Retinal pigment epithelial cell (primary cell): ENCODE measurements around the gene CCM2L.

Experiments
- DNase-seq: peaks from one replicate; pipeline ENCODE4 v3.0.0-alpha.2; 2010; ENCODE audit warnings: low read depth
- H3K4me3 ChIP-seq: 2 replicates; pipeline ENCODE4 v1.5.1; 2011; ENCODE audit warnings: mild to moderate bottlenecking, low read length, control low read depth, moderate library complexity
- CTCF ChIP-seq: conservative IDR thresholded peaks from 2 replicates; pipeline ENCODE4 v1.5.1; 2011; ENCODE audit warnings: low read depth, low read length, control low read depth, inconsistent platforms

The CCM2L gene

GRCh38 chr20:32057656-32058184, 47.5 kb downstream of the CCM2L start:
- no peak for DNase-seq
- TF ChIP-seq CTCF: no peak
- H3K4me3 ChIP-seq: no peak overlapping the region

DNA sequence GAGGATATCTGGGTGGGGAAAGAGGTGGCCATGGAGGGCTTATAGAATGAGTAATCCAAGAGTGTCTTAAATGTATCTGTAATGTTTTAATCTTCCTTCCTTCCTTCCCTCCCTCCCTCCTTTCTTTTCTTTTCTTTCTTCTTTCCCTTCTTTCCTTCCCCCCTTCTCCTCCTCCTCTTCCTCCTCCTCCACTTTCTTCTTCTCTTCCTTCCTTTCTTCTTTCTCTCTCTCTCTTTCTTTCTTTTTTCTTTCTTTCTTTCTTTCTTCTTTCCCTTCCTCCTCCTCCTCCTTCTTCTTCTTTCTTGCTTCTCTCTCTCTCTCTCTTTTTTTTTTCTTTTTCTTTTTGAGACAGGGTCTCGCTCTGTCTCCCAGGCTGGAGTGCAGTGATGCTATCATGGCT, 49.0 kb downstream of the CCM2L start:
- no peak overlapping the region for H3K4me3 ChIP-seq
- no peak for DNase-seq
- TF ChIP-seq CTCF: no peak

DNA sequence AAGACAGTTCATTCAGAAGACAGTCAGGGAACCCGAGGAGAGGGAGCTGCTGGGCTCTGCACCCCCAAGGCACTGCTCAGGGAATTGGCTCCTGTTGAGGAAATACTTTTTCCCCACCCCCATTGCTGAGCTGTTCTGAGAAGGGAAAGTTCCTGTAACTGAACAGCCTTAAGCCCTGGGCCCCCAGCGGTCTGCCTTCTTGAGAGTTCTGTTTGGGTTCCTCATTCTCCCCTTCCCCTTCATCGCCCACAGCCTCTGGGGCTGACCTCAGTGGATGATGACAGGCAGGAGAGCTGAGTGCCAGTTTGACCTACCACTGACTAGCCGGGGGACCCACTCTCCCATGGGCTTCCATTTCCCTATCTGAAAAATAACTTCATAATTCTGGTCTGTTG, 52.5 kb downstream of the CCM2L start:
- H3K4me3 ChIP-seq: no peak overlapping the region
- DNase-seq: no peak
- TF ChIP-seq CTCF: no peak

DNA sequence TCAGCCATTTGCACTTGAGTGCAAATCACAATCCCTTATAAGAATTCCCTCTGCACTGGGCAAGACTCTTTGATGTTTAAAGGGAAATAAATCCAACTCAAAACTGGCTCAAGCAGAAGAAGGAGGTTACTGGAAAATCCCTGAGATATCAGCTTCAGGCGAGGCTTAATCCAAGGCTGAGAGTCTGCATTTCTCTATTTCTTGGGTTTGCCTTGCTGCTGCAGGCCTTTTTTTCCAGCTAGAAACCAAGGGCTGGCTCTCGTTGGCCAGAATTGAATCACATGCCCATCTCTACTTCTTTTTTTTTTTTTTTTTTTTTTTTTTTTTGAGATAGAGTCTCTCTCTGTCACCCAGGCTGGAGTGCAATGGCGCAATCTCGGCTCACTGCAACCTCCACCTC, 53.5 kb downstream of the CCM2L start:
- no peak for TF ChIP-seq CTCF
- H3K4me3 ChIP-seq: no peak overlapping the region
- DNase-seq: no peak

GRCh38 chr20:32064667-32065066, 54.4 kb downstream of the CCM2L start:
- no peak overlapping the region for H3K4me3 ChIP-seq
- no peak for DNase-seq
- no peak for TF ChIP-seq CTCF

DNA sequence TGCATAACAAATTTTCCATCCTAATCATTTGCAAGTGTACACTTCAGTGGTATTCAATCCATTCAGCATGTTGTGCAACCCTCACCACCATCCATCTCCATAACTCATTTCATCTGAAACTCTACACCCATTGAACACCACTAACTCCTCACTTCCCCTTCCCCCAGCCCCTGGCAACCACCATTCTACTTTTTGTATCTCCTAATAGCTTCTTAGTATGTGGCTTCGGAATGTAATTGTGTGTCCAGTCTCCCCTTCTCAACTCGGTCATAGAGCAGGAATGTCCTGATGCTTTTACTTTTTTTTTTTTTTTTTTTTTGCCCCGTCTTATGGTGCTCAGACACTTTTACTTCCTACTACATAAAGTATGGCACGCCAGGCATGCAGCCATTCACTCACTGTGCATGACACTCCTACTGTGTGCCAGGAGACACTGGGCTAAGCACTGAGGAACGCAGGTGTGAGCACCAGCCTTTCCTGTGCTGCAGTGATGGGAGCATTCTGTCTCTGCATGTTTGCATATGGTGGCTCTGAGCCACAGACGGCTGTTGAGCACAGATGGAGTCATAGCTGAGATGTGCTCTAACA, 57.1 kb downstream of the CCM2L start:
- no peak for TF ChIP-seq CTCF
- H3K4me3 ChIP-seq: no peak overlapping the region
- DNase-seq: no peak

DNA sequence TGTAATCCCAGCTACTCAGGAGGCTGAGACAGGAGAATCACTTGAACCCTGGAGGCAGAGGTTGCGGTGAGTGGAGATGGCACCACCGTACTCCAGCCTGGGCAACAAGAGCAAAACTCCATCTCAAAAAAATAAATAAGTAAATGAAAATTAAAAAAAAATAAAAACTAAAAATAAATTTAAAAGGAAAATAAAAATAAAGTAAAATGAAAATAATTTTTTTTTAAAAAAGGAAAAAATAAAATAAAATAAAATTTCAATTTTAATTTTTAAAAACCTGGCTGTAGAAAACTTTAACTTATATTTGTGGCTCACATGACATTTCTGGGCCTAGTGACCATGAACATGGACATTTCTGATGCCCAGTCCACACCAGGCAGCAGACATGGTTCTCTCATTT, 57.9 kb downstream of the CCM2L start:
- DNase-seq: no peak
- H3K4me3 ChIP-seq: no peak overlapping the region
- no peak for TF ChIP-seq CTCF
